ENCODE data around the gene HS3ST2.
"Not testable (repeated sequence)": the region's sequence is repeated elsewhere in the genome, so short reads cannot be mapped to it uniquely, and the experiment has no call there.

Gene HS3ST2

GRCh38 chr16:22938647-22939046, 124.7 kb downstream of the HS3ST2 start:
- DNase-seq = no peak

GRCh38 chr16:22939744-22940363, 125.9 kb downstream of the HS3ST2 start:
- not testable (repeated sequence) for DNase-seq

GRCh38 chr16:22941970-22942501, 128.1 kb downstream of the HS3ST2 start:
- DNase-seq = no peak

- DNase-seq = no peak
Measured at GRCh38 chr16:22942811-22943210, 128.8 kb downstream of the HS3ST2 start.

DNA sequence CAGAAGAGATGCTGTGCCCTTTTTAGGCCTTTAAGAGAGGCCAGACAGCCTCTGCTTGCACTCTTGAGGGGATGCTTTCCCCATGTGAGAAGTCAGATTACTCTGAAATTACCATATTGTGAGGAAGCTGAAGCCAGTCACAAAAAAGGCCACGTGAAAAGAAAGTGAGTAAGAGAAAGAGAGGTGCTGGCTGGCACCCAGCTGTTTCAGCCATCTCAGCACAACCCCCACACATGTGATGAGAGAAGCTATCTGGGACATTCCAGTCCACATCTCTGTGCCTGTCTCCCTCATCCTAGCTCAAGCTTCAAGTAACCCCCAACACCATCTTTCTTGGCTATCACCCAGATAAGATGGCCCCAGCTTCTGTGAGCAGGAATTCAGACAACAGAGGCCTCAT, 131.4 kb downstream of the HS3ST2 start:
- no peak for DNase-seq

GRCh38 chr16:22946433-22946832, 132.5 kb downstream of the HS3ST2 start:
- no peak for DNase-seq

DNA sequence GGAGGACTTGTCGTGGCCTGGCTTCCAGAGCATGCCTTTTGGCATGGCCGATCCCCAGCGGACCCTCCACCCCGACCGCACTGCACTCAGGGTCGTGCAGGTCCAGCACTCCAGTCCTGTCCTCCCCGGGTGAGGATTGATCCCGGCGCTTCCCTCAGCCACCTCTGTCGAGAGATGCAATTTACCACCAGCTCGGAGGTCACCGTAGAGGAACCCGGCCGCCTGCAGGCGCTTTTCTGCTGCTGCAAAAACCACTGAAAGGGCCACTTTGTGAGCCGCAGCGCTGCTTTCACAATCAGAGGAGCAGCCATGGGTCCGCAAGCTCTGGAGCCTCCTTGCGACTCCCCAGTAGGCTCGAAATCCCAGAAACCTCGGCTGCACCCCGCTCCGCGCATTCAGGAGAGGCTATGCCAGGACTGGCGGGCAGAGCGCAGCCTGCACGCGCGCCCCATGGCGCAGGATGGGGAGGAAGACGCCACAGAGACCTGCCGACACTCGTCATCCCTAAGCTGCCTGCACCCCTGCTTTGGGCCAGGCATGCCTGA, 134.2 kb downstream of the HS3ST2 start:
- no peak for DNase-seq

- peak; percentile 41 for DNase-seq
Measured at GRCh38 chr16:22948603-22949368, 134.8 kb downstream of the HS3ST2 start.

- no peak for DNase-seq
Measured at GRCh38 chr16:22955461-22956070, 141.6 kb downstream of the HS3ST2 start.

DNA sequence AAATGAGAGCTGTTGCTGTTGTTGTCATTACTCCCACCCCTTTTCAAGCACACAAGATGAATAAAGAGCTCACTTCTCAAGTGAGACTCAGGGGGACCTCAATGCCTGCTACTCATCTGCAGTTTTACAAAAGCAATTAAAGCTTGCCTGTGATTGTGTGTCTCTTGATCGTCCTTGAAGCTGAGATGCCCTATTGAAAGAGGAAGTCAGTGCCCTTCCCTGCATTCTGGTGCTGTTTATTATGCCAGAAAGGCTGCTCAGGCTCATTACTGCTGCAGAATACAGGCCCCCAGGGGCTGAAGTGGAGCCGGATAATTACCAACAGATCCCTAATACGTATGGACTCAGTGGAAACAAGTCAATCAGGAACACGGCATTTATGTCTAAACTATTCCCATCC, 147.2 kb downstream of the HS3ST2 start:
- DNase-seq = no peak

- DNase-seq = no peak
Measured at GRCh38 chr16:22962905-22963304, 148.9 kb downstream of the HS3ST2 start.
